HG03045 (cell line): Measurements from ENCODE around the gene SLC6A9.

Experiments
- ATAC-seq: cut with Tn5 transposase; IDR thresholded peaks from one replicate; pipeline ENCODE4 v1.9.1; 2021; ENCODE audit warnings: mild to moderate bottlenecking, moderate library complexity; ENCODE audit not compliant: unreplicated experiment

SLC6A9 gene

DNA sequence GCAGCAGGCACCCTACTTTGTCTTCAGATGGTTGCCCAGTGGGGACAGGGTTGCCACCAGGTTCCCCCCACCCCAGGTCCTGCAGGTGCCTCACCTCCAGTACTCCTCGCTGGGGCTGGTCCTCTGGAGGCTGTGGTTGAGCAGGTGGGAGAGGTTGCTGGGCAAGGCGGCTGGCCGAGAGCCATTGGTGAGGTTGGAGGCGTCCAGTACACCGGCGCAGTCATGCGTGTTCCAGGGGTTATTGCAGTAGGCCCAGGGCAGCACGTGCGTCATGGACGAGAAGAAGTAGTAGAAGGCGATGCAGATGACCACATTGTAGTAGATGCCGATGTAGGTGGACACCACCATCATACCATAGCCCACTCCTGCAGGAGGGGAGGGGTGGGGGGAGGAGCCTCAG lies 23.0 kb downstream of the SLC6A9 start:
- no peak for ATAC-seq

DNA sequence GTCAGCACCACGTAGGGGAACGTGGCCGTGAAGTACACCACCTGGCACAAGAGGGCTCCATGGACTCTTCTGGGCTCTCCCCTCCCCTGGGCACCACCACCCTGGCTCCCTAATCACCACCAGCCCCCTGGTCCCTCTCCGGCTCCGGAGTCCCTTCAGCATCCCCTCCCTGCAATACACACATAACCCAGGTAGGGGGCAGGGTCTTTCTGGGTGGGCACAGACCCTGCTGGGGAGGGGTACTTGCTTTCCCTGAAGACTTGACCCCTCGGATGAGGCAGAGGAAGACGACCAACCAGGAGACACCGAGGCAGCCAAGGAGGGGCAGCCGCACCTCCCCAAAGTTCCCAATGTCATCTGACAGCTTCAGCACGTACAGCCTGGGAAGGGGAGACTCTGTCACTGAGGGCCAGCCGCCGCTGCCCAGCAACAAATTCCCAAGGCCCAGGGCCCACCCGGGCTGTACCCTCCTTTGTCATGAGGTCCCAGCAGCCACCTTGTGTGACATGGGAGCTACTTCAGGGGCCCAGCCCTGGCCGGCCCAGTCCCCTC lies 28.6 kb downstream of the SLC6A9 start:
- no peak for ATAC-seq

DNA sequence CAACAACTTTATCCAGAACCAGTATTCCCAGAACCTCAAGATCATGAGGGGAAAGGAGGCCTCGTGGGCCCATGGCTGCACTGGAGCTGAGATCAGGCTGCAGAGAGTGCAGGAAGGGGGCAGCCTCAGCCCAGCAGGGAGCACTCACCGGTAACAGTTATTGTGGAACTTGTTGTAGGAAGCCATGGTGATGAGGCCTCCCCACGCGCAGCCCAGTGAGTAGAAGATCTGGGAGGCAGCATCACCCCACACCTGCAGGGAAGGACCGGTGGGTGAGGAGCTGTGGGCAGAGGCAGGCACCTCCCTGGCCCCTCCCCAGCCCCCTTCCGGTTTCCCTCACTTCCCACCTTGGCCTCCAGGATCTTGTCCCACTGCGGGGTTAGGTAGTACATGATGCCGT lies 29.1 kb downstream of the SLC6A9 start:
- no peak for ATAC-seq

DNA sequence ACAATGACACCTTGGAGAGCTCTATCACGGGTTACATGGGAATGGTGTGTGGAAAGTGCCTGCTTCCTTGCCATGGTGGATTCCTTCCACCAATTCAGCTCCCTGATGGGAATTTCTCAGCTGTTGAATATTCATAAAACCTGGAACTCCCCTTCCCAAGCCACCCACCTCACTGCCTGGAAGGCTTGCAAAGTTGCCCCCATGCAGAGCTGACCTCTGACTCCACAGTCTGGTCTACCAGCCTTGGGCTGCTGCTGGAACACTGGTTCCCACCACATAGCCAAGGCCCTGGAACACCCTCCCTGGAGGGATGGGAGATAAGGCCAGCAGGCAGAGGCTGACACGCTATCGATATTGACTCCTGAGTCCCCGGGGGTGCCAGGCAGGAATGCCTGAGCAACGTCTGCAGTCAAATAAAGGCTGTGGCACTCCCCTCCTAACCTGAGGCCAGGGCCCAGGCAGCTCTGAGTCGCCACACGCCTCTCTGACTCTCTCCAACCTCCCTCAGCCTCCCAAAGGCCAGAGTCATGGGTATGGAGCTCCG lies 31.1 kb downstream of the SLC6A9 start:
- no peak for ATAC-seq

DNA sequence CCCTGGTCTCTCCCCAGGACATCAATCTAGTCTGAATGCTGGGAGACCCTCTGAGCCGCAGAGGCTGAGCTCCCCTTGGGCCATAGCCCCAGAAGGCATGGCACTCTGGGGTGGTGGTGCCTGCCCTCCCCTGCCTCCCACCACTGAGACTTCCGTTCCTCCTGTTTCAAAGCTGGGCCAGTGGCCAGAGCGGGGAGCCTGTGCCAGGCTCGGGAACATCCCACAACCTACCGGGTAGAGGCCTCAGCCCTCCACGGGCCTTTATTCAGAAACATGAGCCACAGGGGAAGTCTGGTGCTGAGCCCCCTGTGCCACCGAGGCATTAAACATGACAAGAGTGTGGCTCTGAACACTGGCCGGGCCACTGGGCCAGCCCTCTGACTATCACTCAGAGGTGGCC lies 31.8 kb downstream of the SLC6A9 start:
- ATAC-seq: no peak

DNA sequence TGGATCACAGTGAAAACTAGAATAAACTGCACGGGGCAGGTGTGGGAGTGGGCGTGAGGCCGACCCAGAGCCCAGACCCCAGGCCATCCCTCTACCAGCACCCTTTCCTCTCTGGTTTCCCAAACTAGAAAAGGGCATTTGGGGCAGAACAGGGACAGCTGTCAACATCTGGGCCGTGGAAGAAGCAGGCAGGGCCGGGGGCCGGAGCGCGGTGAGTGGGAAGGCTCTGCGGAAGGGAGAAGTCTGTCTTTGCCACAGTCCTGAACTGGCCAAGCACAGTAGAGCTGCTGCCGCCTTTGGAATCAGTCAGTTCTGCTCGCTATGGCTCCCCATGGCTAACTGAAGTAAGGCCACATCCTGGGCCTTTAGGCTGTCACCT lies 33.3 kb downstream of the SLC6A9 start:
- no peak for ATAC-seq

DNA sequence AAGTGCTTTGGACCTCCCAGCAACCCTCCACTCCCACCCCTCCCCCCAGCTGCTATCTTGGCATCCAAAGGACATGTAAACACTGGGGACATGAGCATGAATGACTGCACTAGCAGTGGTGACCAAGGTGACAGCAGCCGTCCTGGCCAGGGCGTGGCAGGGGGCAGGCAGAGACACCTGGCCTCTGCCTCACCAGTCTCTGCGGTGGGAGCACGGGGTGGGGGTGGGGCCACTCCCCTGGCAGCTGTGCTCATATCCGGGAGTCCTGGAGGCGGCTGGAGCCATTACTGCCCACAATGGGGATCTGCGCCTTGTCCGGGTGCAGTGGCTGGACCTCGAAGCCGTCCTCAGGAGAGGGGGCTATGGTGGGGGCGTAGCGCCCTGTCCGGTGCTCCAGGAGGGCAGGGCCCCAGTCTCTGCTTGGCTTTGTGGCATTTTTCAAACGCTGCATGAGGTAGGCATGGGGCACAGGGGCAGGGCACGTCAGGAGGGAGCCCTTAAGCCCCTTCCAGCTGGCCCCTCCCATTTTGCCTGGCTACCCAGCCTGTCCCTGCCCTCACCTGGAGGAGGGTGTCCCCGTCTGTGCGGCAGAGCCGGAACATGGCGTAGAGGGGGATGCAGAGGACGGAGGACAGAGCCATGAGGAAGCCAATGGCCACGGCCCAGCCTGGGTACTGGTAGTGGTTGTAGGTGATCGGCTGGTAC lies 33.8 kb downstream of the SLC6A9 start:
- no peak for ATAC-seq

DNA sequence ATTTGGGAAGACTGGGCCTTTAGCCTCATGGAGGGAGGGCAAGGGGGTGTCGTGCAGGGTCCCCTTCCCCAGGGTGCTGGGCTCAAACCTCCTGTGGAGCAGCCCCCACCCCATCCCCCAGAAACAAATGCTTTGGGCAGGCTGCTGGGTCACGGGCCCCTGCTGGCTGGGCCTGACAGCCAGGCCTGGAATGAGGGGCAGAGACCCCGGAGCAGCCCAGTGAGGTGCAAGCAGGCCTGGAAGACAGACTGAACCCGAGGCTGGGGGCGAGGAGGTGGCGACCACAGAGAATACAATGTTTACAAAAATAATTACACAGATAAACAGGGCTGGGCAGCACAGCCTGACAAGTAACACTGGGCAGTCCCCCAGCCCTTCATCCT lies 34.5 kb downstream of the SLC6A9 start:
- no peak for ATAC-seq

DNA sequence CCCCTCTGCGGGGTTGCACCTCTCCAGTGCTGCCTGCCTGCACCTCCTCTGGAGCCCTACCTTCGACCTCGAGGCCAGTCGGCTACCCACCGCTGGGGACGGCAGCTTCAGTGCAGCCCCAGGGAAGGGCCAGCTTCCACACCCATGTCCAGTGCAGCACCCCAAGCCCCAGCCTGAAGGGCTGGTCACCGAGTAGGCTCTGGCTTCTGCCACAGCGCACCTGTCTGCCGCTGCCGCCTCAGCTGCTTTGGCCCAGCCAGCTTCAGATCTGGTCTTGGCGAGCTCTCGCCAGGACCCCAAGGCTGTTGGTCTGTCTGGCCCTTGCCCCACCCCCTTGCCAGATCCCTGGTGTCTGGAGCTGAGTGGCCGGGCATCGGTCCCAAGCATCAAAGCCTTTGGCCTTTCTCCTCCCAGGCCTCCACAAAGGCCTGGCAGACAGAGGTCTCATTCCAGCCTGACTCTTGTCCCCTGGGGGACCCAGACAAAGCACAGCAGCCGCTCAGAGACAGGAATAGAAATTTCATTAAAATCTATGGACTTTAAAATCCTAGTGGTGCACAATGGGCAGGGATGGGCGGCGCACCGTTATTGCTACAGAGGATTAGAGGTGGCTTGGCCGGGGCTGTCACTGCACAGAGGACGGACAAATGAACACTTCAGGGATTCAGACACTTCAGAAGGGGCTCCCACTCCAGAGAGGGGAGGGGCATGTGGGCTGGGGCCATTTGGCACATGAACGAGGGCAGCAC lies 35.1 kb downstream of the SLC6A9 start:
- no peak for ATAC-seq

DNA sequence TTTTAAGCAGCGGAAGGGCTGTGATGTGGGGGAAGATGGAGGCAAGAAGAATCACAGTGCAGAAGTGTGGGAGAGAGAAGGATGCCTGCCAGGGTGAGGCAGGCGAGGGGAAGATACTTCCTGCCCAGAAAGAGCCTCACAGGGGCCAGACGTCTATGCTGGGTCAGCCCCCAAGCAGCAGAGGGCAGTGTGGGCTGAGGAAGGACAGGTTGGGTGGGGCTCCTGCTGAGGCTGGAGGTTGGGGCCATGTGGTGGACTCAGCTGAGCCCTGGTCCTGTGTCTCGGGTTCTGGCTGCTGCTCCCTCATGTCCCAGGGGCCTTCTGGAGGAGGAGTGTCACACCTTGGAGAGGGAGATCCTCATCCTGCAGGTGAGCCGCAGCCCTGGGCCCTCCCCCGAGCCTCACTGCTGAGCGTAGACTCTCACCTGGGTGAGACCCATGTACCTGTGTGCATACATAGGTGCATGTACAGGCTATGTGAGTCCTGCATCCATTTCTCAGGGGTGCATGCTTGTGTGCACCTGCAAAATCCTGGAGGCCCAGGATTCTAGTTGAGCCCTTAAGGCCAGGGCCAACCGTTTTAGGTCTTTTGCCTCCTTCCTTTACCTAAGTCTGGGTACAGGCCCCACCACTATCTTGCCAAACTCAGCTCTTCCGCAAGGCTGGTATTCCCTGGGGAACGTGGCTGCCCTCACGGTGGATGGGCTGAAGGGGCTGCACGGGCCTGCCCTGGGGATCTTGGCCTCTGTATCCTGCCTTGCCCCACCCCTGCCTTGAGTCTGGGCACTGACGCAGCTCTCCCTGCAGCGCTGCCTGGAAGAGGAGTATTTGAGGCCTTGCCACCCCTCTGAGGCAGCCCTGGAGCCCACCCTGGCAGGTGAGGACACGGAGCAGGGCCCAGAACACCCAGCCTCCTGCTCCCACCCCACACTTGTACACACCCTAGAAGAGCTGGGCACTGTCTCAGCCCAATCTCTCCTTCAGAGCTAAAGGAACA lies 36.2 kb downstream of the SLC6A9 start:
- no peak for ATAC-seq

DNA sequence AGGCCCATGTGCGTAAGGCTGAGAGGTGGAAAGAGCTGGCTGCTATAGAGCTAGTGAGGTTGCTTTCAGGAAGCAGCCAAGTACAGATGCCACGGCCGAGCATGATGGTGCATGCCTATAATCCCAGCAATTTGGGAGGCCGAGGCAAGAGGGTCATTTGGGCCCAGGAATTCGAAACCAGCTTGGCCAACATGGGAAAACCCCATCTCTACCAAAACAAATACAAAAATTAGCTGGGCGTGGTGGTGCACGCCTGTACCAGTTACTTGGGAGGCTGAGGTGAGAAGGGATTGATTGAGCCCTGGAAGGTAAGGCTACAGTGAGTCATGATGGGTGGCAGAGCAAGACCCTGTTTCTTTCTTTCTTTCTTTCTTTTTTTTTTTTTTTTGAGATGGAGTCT lies 37.2 kb downstream of the SLC6A9 start:
- no peak for ATAC-seq

DNA sequence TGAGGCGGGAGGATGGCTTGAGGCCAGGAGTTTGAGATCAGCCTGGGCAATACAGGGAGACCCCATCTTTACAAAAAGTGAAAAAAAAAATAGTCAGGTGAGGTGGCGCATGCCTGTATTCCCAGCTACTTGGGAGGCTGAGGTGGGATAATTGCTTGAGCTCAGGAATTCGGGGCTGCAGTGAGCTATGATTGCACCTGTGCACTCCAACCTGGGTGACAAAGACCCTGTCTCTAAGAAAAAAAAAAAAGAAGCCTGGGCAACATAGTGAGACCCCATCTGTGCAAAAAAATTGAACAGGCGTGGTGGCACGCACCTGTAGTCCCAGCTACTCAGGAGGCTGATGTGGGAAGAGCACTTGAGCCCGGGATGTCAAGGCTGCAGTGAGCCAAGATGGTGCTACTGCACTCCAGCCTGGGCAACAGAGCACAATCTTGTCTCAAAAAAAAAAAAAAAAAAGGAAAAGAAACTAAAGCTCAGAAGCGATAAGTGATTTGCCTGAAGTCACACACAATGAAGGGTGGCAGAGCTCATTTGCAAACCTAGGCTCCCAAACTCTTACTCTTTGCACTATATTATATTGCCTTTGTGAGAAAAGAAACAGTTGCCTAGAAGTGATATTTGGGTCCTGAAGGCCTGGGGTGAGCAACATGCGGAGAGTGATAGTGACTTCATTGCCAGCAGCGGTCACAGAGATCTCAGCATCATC lies 37.9 kb downstream of the SLC6A9 start:
- ATAC-seq: no peak

DNA sequence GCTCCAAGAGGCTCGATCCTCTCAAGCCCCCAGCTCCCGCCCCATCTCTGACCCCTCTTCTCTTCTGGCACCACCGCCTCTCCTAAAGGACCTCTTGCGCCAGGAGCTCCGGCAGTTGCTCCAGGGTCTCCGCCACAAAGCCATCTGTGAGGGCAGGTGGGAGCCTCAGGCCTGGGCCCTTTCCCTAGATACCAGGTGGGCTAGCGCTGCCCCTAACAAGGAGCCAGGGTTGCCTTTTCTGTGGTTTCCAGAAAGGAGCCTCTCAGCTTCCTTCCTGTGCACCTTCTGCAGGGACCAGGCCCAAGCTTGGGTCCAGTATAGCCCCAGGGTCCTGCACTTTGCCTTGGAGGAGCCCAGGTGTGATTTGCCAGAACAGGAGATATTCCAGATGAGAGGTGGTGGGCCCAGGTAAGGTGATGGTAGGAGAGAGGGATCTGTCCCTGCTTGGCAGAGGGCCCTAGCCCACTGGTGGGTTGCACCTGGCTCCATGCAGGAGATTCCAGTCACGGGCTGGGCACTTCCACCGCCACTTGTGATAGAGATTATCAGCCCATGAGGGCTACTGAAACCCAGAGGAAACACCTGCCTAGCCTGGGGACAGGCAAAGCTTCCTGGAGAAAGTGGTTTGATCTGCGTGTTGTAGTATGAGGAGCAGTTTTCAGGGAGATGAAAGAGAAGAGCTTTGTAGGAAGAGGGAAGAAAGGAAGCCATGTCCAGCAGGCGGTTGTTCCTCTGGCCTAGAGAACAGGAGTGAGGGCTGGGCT lies 38.8 kb downstream of the SLC6A9 start:
- ATAC-seq: no peak

DNA sequence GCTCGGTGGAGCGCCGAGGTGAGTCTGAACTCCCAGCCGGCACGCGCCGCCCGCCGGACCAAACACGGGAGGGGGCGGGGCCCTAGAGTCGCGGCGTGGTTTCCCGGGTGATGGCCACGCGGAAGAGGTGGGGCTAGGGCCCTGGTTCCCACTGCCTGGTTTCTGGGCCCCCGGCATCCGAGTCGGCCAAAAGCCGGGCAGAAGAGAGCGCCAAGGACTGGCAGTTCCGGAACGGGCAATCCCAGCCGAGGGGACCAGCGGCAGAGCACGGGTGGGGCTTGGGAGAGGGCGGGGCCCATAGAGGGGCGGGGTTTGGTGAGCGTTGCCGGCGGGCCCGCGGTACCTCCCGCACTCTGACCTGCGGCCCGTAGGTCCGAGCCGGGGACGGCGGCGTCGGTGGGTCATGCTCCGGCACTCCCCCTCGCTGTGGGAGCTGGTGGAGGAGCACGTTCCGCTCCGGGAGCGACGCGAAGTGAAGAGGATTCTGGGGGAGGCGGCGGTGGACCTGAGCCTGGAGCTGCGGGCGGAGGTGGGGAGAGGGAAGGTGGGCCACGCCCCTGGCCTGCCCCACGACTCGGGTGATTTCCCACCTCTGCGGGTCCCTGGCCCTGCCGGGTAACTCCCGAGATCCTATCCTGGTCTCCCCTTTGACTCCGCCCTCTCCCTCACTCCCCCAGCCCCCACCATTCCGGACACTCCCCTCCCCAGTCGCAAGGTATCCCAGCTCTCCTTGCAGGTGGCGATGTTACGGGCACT lies 39.6 kb downstream of the SLC6A9 start, which contains the start of gene CCDC24:
CCDC24 (plus strand) TSS at position 124 of the 756 bp plus-strand sequence; CDS start at position 404, 280 bp downstream.
- peak; percentile 73 for ATAC-seq

DNA sequence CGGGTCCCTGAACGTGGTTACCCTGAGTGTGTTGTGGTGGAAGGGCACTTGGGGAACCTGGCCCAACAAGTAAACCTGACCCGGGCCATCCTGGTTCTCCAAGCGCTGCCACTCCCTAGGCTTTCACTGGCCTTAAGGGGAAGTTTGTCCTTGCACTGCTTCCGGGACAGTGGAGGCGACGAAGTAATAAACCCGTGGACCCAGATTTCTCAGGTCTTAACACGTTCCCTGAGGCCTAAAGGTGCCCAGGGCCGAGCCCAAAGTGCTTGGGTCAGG lies 40.1 kb downstream of the SLC6A9 start:
- no peak for ATAC-seq

DNA sequence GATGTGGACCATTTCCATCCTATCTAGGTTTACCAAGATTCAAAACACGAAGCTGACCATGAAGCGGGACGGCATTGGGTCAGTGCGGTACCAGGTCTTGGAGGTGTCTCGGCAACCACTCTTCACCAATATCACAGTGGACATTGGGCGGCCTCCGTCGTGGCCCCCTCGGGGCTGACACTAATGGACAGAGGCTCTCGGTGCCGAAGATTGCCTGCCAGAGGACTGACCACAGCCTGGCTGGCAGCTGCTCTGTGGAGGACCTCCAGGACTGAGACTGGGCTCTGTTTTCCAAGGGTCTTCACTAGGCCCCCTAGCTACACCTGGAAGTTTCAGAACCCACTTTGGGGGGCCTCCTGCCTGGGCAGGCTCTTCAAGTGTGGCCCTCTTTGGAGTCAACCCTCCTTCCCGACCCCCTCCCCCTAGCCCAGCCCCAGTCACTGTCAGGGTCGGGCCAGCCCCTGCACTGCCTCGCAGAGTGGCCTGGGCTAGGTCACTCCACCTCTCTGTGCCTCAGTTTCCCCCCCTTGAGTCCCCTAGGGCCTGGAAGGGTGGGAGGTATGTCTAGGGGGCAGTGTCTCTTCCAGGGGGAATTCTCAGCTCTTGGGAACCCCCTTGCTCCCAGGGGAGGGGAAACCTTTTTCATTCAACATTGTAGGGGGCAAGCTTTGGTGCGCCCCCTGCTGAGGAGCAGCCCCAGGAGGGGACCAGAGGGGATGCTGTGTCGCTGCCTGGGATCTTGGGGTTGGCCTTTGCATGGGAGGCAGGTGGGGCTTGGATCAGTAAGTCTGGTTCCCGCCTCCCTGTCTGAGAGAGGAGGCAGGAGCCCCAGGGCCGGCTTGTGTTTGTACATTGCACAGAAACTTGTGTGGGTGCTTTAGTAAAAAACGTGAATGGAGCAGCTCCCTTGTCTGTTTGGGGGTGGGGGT lies 40.7 kb downstream of the SLC6A9 start:
- no peak for ATAC-seq

DNA sequence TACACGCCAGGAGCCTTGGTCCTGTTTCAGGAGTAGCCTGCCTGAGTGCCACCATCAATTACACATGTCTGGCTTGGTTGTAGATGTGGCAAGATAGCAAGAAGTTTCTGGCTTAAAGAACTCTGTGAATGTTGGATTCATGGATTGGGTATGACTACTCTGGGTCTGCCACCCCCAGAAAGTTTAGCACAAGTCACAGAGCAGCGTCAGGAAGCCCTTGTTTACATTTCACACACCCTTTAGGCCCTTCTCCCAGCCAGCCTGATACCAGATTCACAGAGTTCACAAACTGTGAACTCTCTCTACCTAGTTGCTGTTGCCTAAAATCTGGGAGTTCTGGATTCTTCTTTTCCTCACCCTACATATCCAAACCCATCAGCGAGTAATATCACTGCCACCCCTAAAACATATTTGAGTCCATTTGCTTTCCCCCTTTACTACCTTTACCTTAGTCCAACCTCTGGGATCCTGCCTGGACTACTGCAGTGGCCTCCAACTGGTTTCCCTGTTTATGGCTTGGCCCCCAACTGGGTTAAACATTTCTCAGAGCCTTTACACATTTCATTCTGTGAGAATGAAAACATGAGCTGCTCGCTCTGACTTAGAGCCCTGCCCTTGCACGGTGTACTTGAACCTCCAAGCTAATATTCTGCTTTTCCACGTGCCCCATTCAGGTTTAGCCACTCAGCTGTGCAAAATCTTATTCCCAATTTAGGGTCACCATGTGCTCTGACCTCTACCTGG lies 43.9 kb downstream of the SLC6A9 start:
- no peak for ATAC-seq
